ENCODE measurements around the gene HECW1. TPM values are rescaled to one million over a fixed set of nuclear protein-coding genes. Genes with fewer than 3 reads are reported as not detected.

Gene HECW1
- total and polyA plus RNA-seq, 5 donors from 2014 or later, result 0.11 to 0.68 (median 0.34) TPM; not detected in 1

- Histone ChIP-seq H3K4me3 (ENCODE audit: low read depth, low read length) (no peak overlapping the region), H3K36me3 (ENCODE audit: control insufficient read depth, insufficient read depth, low read length) (no peaks in the 10 kb centered on the region), H3K27me3 (ENCODE audit: control insufficient read depth, insufficient read depth, low read length) (peaks cover 4% of the 10 kb centered on the region), H3K27ac (ENCODE audit: insufficient read depth, low read length, poor library complexity, severe bottlenecking) (no peak overlapping the region), H3K4me1 (ENCODE audit: control insufficient read depth, insufficient read depth, low read length, poor library complexity, severe bottlenecking) (no peaks in the 10 kb centered on the region), H3K9me3 (ENCODE audit: control insufficient read depth in 2 of 2, low read length in 2 of 2) (no peaks in the 10 kb centered on the region)
- Mint-ChIP-seq H3K9me3 (no peaks in the 10 kb centered on the region), H3K27me3 (peaks cover 29% of the 10 kb centered on the region), H3K36me3 (no peaks in the 10 kb centered on the region), H3K27ac (no peak overlapping the region), H3K4me1 (no peaks in the 10 kb centered on the region), H3K4me3 (no peak overlapping the region)
- ATAC-seq (ENCODE audit: low read depth in 2 of 2) (no peak), DNase-seq (no peak)
These were observed 119.9 kb downstream of the HECW1 start for GRCh38 chr7:43232366-43232765.

GRCh38 chr7:43234073-43234472, 121.6 kb downstream of the HECW1 start:
- Mint-ChIP-seq H3K36me3 (no peaks in the 10 kb centered on the region), H3K4me3 (no peak overlapping the region), H3K27ac (peak overlapping the region in 1 of 3 donors; percentile 77), H3K4me1 (no peaks in the 10 kb centered on the region), H3K9me3 (peaks cover 0 to 2% (median 0%) of the 10 kb centered on the region in 7 donors), H3K27me3 (peaks cover 27% of the 10 kb centered on the region)
- Histone ChIP-seq H3K27me3 (ENCODE audit: control insufficient read depth, insufficient read depth, low read length) (no peaks in the 10 kb centered on the region), H3K4me1 (ENCODE audit: control insufficient read depth, insufficient read depth, low read length, poor library complexity, severe bottlenecking) (no peaks in the 10 kb centered on the region), H3K9me3 (ENCODE audit: control insufficient read depth in 2 of 2, low read length in 2 of 2) (no peaks in the 10 kb centered on the region), H3K4me3 (ENCODE audit: low read depth, low read length) (no peak overlapping the region), H3K27ac (ENCODE audit: insufficient read depth, low read length, poor library complexity, severe bottlenecking) (no peak overlapping the region), H3K36me3 (ENCODE audit: control insufficient read depth, insufficient read depth, low read length) (no peaks in the 10 kb centered on the region)
- DNase-seq (no peak), ATAC-seq (ENCODE audit: low read depth in 2 of 2) (no peak)

- peaks cover 0 to 2% (median 0%) of the 10 kb centered on the region in 7 donors for H3K9me3 Mint-ChIP-seq
- no peaks in the 10 kb centered on the region for H3K9me3 ChIP-seq (ENCODE audit: control insufficient read depth in 2 of 2, low read length in 2 of 2)
- H3K27ac ChIP-seq (ENCODE audit: insufficient read depth, low read length, poor library complexity, severe bottlenecking), result no peak overlapping the region
- H3K4me1 Mint-ChIP-seq, result no peaks in the 10 kb centered on the region
- H3K27me3 Mint-ChIP-seq, result peaks cover 21% of the 10 kb centered on the region
- no peaks in the 10 kb centered on the region for H3K27me3 ChIP-seq (ENCODE audit: control insufficient read depth, insufficient read depth, low read length)
- no peak for ATAC-seq (ENCODE audit: low read depth in 2 of 2)
- H3K27ac Mint-ChIP-seq, result no peak overlapping the region
- no peaks in the 10 kb centered on the region for H3K36me3 Mint-ChIP-seq
- no peaks in the 10 kb centered on the region for H3K36me3 ChIP-seq (ENCODE audit: control insufficient read depth, insufficient read depth, low read length)
- DNase-seq, result no peak
- H3K4me3 ChIP-seq (ENCODE audit: low read depth, low read length), result no peak overlapping the region
- H3K4me1 ChIP-seq (ENCODE audit: control insufficient read depth, insufficient read depth, low read length, poor library complexity, severe bottlenecking), result no peaks in the 10 kb centered on the region
- H3K4me3 Mint-ChIP-seq, result no peak overlapping the region
These were observed 122.5 kb downstream of the HECW1 start for GRCh38 chr7:43234968-43235367.

DNA sequence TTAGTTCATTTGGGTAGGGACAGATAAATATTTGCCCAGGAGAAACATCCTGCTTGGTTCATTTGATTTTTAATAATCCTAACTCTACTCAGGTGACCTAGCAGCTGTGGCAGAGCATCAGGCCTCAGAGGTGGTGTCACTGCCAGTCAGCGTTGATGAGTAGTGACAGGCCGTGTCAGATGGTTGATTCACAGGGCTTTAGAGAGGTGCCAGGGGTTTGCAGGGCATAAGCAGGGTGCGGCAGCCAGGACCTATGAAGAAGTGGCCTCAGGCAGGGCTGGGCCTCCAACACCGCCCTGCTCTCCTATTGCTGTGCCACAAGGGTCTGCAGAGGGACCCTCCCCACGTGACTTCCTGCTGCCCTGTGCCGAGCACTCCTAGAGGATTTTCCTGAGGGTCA, 128.1 kb downstream of the HECW1 start:
- Mint-ChIP-seq H3K27me3 (no peaks in the 10 kb centered on the region), H3K4me1 (no peaks in the 10 kb centered on the region), H3K36me3 (no peaks in the 10 kb centered on the region), H3K27ac (no peak overlapping the region), H3K4me3 (no peak overlapping the region), H3K9me3 (peaks cover 0 to 2% (median 0%) of the 10 kb centered on the region in 7 donors)
- H3K27me3 ChIP-seq (ENCODE audit: control insufficient read depth, insufficient read depth, low read length), result no peaks in the 10 kb centered on the region
- H3K36me3 ChIP-seq (ENCODE audit: control insufficient read depth, insufficient read depth, low read length), result no peaks in the 10 kb centered on the region
- H3K4me3 ChIP-seq (ENCODE audit: low read depth, low read length), result no peak overlapping the region
- ATAC-seq (ENCODE audit: low read depth in 2 of 2), result no peak
- H3K4me1 ChIP-seq (ENCODE audit: control insufficient read depth, insufficient read depth, low read length, poor library complexity, severe bottlenecking), result no peaks in the 10 kb centered on the region
- no peaks in the 10 kb centered on the region for H3K9me3 ChIP-seq (ENCODE audit: control insufficient read depth in 2 of 2, low read length in 2 of 2)
- no peak for DNase-seq
- H3K27ac ChIP-seq (ENCODE audit: insufficient read depth, low read length, poor library complexity, severe bottlenecking), result no peak overlapping the region

GRCh38 chr7:43242628-43243255, 130.3 kb downstream of the HECW1 start:
- Mint-ChIP-seq H3K4me1 (no peaks in the 10 kb centered on the region), H3K36me3 (no peaks in the 10 kb centered on the region), H3K4me3 (no peak overlapping the region), H3K9me3 (peaks cover 0 to 2% (median 0%) of the 10 kb centered on the region in 7 donors), H3K27ac (no peak overlapping the region), H3K27me3 (peaks cover 5% of the 10 kb centered on the region)
- DNase-seq (no peak), ATAC-seq (ENCODE audit: low read depth in 2 of 2) (no peak)
- no peaks in the 10 kb centered on the region for H3K36me3 ChIP-seq (ENCODE audit: control insufficient read depth, insufficient read depth, low read length)
- no peak overlapping the region for H3K27ac ChIP-seq (ENCODE audit: insufficient read depth, low read length, poor library complexity, severe bottlenecking)
- H3K4me3 ChIP-seq (ENCODE audit: low read depth, low read length), result no peak overlapping the region
- no peaks in the 10 kb centered on the region for H3K9me3 ChIP-seq (ENCODE audit: control insufficient read depth in 2 of 2, low read length in 2 of 2)
- H3K4me1 ChIP-seq (ENCODE audit: control insufficient read depth, insufficient read depth, low read length, poor library complexity, severe bottlenecking), result no peaks in the 10 kb centered on the region
- peaks cover 2% of the 10 kb centered on the region for H3K27me3 ChIP-seq (ENCODE audit: control insufficient read depth, insufficient read depth, low read length)

GRCh38 chr7:43244232-43244631, 131.8 kb downstream of the HECW1 start:
- Mint-ChIP-seq H3K27ac (no peak overlapping the region), H3K9me3 (peaks cover 0 to 2% (median 0%) of the 10 kb centered on the region in 7 donors), H3K36me3 (no peaks in the 10 kb centered on the region), H3K4me1 (no peaks in the 10 kb centered on the region), H3K27me3 (peaks cover 5% of the 10 kb centered on the region), H3K4me3 (no peak overlapping the region)
- Histone ChIP-seq H3K27ac (ENCODE audit: insufficient read depth, low read length, poor library complexity, severe bottlenecking) (no peak overlapping the region), H3K9me3 (ENCODE audit: control insufficient read depth in 2 of 2, low read length in 2 of 2) (no peaks in the 10 kb centered on the region), H3K4me3 (ENCODE audit: low read depth, low read length) (no peak overlapping the region), H3K4me1 (ENCODE audit: control insufficient read depth, insufficient read depth, low read length, poor library complexity, severe bottlenecking) (no peaks in the 10 kb centered on the region), H3K27me3 (ENCODE audit: control insufficient read depth, insufficient read depth, low read length) (peaks cover 2% of the 10 kb centered on the region), H3K36me3 (ENCODE audit: control insufficient read depth, insufficient read depth, low read length) (no peaks in the 10 kb centered on the region)
- no peak for DNase-seq
- ATAC-seq (ENCODE audit: low read depth in 2 of 2), result no peak

DNA sequence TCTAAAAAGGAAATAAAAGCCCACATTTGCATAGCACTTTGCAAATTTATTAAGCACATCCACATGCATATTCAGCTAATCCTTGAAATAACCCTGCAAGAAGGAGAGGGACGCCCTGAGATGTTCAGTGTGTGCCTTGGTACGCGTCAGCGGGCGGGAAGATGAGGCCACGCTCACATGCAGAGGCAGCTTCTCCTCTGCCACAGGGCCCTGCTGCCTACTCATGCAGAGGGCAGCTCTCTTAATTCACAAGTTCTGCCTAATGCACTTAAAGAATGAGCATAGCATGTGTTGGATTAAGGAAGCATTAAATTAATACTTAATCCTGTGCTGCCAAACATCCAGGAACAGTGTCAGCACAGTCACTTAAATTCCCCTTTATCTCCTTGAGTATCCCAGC, 132.3 kb downstream of the HECW1 start:
- no peaks in the 10 kb centered on the region for H3K4me1 Mint-ChIP-seq
- no peaks in the 10 kb centered on the region for H3K36me3 Mint-ChIP-seq
- peaks cover 5% of the 10 kb centered on the region for H3K27me3 Mint-ChIP-seq

GRCh38 chr7:43247757-43248156, 135.3 kb downstream of the HECW1 start:
- Mint-ChIP-seq H3K27ac (no peak overlapping the region), H3K27me3 (peaks cover 5% of the 10 kb centered on the region), H3K4me3 (no peak overlapping the region), H3K4me1 (no peaks in the 10 kb centered on the region), H3K9me3 (no peaks in the 10 kb centered on the region), H3K36me3 (no peaks in the 10 kb centered on the region)
- DNase-seq (no peak), ATAC-seq (ENCODE audit: low read depth in 2 of 2) (no peak)
- Histone ChIP-seq H3K4me1 (ENCODE audit: control insufficient read depth, insufficient read depth, low read length, poor library complexity, severe bottlenecking) (no peaks in the 10 kb centered on the region), H3K9me3 (ENCODE audit: control insufficient read depth in 2 of 2, low read length in 2 of 2) (no peaks in the 10 kb centered on the region), H3K36me3 (ENCODE audit: control insufficient read depth, insufficient read depth, low read length) (no peaks in the 10 kb centered on the region), H3K27ac (ENCODE audit: insufficient read depth, low read length, poor library complexity, severe bottlenecking) (no peak overlapping the region), H3K4me3 (ENCODE audit: low read depth, low read length) (no peak overlapping the region), H3K27me3 (ENCODE audit: control insufficient read depth, insufficient read depth, low read length) (peaks cover 6% of the 10 kb centered on the region)

More for the DNA sequence above, 132.3 kb downstream of the HECW1 start:
- Mint-ChIP-seq H3K9me3 (peaks cover 0 to 2% (median 0%) of the 10 kb centered on the region in 7 donors), H3K4me3 (no peak overlapping the region), H3K27ac (no peak overlapping the region)
- H3K4me1 ChIP-seq (ENCODE audit: control insufficient read depth, insufficient read depth, low read length, poor library complexity, severe bottlenecking), result no peaks in the 10 kb centered on the region
- H3K4me3 ChIP-seq (ENCODE audit: low read depth, low read length), result no peak overlapping the region
- no peak for DNase-seq
- peaks cover 2% of the 10 kb centered on the region for H3K27me3 ChIP-seq (ENCODE audit: control insufficient read depth, insufficient read depth, low read length)
- H3K27ac ChIP-seq (ENCODE audit: insufficient read depth, low read length, poor library complexity, severe bottlenecking), result no peak overlapping the region
- ATAC-seq (ENCODE audit: low read depth in 2 of 2), result no peak
- no peaks in the 10 kb centered on the region for H3K36me3 ChIP-seq (ENCODE audit: control insufficient read depth, insufficient read depth, low read length)
- no peaks in the 10 kb centered on the region for H3K9me3 ChIP-seq (ENCODE audit: control insufficient read depth in 2 of 2, low read length in 2 of 2)
